GM21825 (cell line): ENCODE results near the gene MT4.

Source experiments
- ATAC-seq: cut with Tn5 transposase; IDR thresholded peaks from one replicate; pipeline ENCODE4 v1.9.1; 2021; ENCODE audit warnings: mild to moderate bottlenecking, moderate library complexity; ENCODE audit not compliant: unreplicated experiment

MT4 gene

DNA sequence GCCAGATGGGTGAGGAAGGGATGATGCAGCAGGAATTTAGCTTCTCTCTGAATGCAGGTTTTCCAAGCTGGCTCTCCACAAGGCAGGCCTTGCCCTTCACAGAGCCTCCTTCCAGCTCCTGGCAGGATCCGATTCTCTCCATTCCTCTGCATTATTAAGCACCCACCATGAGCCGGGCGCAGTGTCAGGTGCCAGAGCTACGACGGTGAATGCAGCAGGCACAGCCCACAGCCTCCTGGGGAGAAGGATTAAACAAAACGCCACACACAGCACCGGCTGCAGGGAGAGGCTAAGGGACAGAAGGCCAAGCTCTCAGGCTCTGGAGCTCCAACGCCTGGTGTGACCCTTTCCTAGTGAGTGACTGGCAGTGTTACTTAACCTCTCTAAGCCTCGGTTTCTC lies 36.5 kb downstream of the MT4 start:
- ATAC-seq = no peak

DNA sequence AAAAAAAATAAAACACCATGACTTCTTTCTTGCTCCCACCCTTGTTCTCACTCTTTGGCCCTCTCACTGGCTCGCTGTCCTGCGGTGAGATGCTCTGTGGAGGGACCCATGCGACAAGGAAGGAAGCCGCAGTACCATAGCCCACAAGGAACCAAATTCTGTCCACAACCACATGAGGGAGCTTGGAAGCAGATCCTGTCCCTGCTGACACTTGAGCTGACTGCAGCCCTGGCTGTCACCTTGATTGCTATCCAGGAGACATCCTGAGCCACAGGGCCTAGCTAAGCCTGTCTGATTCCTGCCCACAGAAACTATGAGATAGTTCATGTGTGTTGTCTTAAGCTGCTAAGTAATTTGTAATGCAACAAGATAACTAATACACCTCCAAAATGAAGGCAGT lies 38.7 kb downstream of the MT4 start:
- ATAC-seq = no peak

DNA sequence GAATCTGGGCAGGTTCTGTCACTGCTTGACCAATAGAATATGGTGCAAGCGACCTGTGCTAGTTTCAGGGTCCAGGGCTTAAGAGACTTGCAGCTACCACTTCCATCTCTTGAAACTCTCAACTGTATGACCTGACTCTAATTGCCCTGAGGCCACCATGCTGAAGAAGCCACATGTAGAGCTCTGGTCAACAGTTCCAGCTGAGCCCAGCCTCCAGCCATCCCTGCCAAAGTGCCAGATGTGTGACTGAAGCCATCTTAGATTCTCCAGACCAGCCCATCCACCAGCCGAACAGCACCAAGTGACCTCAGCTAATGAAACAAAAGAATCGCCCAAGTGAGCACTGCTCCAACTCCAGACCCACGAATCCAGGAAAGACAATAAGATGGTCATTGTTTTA lies 40.1 kb downstream of the MT4 start:
- no peak for ATAC-seq

DNA sequence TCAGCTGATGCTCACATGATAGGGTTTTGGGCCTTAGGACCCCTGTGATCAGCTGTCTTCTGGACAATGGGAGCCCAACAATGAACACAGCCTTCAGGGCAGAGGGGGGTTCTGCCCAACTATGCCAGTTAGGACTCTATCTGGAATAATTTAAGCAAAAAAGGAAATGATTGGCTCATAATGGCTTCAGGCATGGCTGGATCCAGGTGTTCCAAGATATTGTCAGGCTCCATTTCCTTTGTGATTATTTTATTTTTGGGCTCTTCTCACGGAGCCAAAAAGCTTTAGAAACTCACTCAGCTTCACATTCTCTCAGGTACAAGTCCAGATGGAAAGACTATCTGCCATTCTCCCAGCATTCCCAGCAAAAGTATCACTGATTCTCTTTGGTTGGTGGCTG lies 40.6 kb downstream of the MT4 start:
- no peak for ATAC-seq

DNA sequence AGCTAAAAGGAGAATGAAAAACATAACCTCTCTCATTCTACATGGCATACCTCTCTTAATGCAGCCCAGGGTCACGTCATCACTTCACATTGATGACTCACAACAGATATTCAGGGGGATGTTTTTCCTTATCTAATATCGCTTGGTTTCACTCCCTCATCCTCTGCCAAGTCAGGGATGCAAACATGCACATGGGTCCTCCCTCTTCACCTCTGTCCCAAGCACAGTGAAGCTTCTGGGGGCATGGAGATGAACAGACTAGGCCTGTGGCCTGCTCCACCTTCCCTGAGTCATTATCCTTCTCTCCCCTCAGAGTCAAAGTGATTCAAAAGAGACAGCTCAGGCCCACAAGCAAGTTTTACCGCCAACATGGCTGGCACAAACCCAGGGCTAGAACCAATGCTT lies 41.2 kb downstream of the MT4 start:
- ATAC-seq = no peak

DNA sequence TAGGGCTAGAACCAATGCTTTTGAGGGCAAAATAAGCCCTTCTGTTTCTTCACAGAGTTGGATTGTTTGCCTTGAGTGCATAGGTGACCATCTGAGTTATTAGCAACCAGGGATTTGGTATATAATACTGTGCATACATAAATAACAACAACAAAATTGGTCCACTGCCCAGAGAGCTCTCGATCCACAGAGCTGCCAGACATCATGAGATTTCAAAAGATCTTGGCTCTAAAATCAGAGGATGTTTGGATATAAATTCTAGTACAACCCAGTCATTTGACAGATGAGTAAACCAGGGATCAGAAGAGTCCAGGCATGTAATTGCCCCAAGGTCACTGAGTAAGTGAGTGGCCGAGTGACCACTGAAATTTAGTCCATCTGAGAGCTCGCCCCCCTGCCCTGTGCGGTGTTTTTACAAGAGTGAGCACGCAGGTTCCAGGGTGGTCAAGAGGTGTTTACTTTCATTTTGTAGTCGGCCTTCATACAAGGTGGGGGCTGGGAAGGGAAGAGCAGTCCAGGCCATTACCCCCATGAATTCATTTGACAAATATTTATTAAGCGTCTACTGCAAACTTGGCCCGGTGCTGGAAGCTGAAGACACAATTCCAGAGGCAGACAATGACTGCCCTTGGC lies 41.7 kb downstream of the MT4 start:
- ATAC-seq = no peak

DNA sequence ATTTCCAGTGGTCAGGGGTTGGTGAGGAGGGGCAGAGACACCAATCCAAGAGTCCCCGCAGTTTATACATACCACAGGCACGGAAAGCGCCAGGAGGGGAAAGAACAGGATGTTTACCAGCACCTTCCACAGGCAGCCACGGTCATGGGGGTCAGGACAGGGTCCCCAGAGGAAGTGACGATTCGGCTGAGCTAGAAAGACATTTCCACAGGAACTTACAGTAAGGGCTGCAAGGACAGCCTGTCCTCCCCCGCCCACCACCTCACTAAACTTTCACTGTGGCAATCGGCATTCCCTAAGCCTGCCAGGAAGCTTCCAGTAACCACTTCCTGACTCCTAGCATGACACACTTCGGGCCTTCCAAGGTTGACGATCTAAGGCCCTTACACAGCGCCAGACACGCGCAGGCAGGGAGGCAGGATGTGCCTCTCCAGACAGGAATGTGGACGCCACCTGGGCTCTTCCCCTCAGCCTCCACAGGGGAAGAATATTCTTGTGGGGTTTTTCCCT lies 42.3 kb downstream of the MT4 start:
- ATAC-seq = no peak

DNA sequence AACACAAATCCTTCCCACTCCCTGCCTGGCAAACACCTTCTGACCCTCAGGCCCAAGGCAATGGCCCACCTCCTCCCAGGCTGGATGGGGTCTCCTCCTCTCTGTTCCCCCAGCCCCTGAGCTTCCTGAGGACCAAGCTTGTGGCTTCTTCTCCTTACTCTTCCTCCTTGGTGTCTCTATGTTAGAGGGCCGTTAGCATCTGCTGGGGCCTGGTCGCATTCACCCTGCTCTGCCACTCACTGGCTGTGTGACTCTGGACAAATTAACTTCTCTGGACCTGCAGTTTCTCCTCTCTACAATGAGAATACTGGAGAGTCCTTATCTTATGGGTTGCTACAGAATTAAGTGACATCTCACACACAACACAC lies 42.8 kb downstream of the MT4 start:
- ATAC-seq = no peak

DNA sequence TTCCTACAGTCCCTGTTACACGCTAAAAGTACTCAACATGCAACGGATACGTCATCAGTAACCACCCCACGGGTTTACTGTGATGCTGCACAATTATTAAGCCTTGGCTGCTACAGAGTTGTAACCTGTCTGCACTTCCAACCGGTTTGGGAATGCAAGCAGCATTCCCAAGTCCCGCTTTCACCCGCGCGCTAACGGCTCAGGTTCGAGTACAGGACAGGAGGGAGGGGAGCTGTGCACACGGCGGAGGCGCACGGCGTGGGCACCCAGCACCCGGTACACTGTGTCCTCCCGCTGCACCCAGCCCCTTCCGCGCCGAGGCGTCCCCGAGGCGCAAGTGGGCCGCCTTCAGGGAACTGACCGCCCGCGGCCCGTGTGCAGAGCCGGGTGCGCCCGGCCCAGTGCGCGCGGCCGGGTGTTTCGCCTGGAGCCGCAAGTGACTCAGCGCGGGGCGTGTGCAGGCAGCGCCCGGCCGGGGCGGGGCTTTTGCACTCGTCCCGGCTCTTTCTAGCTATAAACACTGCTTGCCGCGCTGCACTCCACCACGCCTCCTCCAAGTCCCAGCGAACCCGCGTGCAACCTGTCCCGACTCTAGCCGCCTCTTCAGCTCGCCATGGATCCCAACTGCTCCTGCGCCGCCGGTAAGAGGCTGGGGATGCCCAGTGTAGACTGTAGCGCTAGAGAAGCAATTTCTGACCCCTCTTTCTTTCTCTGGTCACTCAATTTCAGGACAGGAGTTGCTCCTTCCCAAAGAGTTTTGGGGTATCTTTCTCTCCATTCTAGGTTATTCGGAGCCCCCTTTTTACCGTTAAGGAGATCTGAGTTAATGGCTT lies 43.4 kb downstream of the MT4 start, which contains the start of gene MT2A:
Gene MT2A (plus strand): TSS at position 542 of the 833 bp plus-strand sequence. CDS start 72 bp downstream, at position 614.
- peak; percentile 82 for ATAC-seq

DNA sequence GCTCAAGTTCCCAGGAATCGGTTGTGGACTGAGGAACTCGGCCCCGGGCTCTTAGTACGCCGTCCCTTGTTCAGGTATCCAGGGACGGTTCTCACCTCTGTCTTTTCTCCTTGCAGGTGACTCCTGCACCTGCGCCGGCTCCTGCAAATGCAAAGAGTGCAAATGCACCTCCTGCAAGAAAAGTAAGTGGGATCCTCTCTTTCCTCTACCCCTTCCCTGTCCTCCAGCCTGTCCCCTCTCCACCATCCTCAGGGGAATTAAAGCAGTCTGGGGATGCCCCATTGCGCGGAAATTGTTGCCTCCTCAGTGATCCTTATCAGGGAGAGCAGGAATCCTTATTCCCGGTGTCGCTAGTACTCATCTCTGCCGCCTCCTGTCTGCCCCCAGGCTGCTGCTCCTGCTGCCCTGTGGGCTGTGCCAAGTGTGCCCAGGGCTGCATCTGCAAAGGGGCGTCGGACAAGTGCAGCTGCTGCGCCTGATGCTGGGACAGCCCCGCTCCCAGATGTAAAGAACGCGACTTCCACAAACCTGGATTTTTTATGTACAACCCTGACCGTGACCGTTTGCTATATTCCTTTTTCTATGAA lies 44.1 kb downstream of the MT4 start:
- no peak for ATAC-seq

DNA sequence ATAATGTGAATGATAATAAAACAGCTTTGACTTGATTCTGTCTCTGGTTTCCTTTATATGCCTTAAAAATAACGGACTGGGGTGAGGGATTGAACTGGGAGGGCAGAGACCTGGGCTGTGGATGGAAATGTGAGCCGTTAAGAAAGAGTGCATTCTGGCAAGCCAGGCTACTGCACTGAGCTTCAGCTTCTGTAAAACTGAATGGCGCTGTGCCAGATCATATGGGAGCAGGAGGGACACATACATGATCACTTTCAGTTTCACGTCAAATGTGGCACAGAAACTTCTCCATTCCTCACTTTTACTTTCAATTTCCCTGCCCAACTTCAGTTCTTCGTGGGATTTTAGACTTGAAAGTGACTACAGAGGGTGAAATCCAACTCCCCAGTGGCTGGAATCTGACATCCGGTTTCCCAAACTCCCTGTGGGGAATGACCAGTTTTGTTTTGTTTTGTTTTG lies 44.6 kb downstream of the MT4 start:
- no peak for ATAC-seq

DNA sequence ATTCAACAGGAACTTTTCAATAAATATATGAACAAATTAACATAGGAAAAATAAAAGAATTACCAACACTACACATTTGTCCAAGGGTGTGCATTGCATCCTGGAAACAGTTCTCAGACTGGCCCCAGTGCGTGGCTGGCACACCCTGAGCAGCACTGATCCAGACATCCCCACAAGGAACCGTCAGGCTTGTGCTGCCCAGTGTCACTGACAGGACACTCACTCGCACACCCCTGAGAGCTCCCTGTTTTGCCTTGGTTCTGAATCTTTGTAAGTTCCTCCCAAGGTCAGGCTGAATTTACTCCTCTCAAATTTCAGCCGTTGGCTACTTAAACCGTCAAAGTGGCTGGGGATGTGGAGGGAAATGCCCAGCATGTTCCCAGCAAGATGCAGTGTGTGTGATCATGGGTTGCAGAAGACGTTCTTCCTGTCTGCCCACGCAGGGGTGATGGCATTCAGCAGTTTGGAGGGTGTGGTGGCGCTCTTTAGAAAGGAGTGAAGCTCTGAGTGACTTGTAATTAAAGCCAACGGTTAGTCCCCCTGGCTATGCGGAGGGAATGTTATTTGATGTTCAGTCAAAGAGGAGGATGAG lies 45.2 kb downstream of the MT4 start:
- ATAC-seq = no peak

DNA sequence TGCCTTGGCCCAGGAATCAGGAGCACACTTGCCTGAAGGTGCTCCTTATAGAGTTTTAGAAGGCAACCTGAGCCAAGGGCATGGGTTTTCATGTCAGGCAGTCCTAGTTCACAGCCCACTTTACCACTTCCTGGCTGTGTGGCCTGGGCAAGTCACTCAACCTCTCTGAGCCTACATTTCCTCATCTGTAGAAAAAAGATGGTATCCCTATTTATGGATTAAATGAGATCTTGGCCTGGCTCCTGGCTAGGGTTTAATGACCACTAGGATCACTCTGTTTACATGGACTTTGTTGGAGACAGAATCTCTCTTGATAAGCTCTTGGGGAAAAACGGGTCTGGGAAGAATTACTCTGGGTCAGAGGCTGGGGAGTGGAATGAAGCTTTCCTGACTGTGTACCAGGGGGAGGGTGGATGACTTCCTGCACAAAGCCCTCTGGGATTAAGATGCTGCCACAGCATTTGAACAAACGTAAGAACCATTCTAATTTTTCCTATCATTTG lies 45.8 kb downstream of the MT4 start:
- ATAC-seq = no peak

DNA sequence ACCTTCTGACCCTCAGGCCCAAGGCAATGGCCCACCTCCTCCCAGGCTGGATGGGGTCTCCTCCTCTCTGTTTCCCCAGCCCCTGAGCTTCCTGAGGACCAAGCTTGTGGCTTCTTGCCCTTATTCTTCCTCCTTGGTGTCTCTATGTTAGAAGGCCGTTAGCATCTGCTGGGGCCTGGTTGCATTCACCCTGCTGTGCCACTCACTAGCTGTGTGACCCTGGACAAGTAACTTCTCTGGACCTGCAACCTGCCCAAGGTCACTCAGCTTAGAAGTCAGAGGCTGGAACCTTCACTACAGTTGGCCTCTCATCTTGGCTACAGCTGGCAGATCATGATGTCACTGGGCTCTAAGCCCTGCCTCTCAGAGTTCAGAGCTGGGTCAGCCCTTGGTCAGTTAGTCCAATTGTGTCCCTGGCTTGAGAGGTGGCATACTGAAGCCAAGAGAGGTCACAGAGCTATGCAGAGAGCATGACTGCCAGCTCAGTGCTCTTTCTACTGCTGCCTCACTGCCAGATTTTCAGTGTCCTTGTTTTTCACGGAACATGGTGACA lies 46.5 kb downstream of the MT4 start:
- ATAC-seq = no peak

DNA sequence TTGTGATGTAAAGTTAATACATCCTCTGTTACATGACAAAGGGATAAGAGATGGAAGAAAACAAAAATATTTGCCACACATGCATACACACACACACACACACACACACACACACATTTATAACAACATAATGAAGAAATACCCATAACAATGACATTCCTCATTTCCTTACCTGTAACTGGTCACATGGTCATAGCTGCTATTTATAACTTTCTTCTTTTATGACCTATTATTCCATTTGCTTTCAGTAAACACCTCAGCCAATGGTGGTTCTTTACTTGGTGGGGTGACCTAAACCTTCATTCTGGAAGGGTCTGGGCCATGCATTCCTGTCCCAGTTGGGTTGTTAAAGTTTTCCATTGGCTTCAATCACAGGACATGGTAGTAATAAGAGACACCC lies 48.8 kb downstream of the MT4 start:
- ATAC-seq = no peak

DNA sequence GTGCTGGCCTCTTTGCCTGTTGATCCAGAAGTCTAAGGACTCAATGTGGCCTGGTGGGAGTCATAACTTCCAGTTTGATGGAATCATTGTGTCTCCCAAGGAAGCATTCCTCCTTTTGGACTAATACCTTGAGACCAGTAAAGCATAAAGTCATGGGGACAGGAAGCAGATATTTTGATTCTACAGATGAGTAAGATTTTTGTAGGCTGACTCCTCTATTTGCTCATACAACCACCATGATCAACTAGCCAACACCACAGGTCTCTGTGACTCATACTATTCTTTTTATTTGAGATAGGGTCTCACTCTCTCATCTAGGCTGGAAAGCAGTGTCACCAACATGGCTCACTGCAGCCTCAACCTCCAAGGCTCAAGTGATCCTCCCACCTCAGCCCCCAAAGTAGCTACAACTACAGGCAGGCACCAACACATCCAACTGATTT lies 49.7 kb downstream of the MT4 start:
- ATAC-seq = no peak

DNA sequence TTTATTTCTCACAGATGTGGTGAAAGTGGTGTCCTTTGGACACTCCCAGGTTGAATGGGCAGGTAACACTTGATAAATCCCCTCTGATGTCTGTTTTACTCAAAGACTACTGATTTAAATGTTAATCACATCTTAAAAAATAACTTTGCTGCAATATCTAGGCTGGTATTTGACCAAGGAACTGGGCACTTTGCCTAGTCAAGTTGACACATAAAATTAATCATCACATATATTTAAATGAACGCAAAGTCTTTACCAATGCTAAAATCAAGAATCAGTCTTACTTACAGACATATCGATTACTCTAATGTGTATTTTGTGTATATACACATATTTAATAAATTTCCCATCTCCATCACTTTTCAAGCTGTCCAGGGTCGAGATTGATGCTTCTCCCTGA lies 50.5 kb downstream of the MT4 start:
- no peak for ATAC-seq

DNA sequence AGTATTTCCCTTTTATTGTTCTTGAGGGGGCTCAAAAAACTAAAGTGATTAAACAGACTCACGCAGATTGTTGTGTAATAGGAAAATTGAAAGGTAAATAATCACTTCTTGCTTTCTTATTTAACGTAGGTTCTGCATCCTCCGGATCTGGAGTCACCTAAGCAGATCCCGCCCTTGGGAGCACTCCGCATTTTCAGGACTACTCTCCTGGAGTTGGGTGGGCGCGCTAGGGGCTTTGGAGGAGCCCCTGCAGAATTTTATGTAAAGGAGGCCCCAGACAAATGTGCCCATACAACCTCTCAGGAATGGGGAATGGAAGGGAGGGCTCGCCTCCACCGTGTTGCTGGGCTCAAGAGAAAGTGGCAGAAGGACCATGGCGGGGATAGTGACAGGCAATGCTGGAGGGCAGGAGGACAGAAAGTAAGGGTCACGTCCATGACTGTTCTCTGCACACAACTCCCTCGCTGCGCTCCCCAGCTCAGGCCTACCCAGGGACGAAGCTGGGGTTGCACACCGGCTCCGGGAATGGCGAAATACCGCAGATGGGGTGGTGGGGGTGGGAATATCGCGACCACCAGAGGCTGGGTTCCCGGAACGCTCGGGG lies 51.8 kb downstream of the MT4 start:
- ATAC-seq = no peak

DNA sequence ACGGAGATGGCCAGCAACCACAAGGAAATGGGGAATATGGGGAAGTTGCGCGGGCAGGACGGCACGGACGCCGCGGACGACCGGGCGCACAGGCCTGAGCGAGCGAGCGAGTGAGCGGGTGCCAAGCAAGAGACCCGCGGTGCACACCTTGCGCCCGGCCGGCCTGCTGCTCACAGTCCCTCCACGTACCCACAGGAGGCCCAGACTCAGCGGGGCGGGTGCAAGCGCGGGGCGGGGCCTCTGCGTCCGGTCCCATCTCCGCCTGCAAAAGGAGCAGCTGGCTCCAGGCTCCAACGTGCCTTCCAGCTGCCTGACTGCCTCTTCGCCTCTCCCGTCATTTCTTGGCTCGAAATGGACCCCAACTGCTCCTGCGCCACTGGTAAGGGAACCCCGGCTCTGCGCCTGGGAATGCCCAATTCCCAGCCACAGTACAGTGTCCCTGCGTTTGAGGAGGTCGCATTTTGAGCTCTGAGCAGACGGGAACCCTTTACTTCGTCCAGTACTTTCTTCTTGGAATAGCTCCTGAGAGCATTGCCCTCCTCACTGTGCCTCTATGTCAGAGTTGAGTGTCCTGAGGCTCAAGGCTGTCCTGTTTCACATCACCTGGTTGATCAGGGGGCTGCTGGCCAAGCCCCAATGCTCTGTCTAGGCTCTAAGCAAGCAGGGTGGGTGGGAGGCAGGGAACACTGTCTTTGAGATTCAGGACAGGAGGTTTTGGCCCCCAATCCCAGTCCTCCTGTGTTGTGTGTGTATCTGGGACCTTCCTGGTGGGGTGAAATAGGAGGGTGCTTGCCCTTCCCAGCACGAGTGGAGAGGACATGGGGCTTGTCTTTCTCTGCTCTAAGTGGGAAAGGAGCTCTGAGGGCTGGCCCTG lies 52.6 kb downstream of the MT4 start:
- no peak for ATAC-seq

DNA sequence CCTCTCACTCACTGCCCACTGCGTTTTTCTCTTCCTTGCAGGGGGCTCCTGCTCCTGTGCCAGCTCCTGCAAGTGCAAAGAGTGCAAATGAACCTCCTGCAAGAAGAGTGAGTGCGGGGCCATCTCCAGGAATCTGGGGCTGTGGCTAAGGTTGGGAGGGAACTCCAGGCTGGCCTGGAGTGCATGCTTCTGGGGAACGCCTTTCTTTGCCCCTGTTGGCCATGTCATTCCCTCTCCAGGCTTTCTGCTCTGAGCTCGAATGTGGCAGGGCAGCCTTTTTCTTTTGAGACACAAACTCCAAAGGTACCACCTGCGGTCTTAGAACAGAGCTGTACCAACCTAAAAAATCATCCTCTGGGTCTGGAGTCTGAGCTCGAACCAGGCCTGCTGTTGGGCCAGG lies 53.3 kb downstream of the MT4 start:
- no peak for ATAC-seq
